BLaER1 (cell line): Measurements from ENCODE around the gene MTHFD2L.

ENCODE experiments used
- H3K27ac ChIP-seq: shearing (Covaris generic); formaldehyde crosslinking; 2 replicates; pipeline ENCODE4 v1.8.1; 2022
- H3K27me3 ChIP-seq: shearing (Covaris generic); formaldehyde crosslinking; 2 replicates; pipeline ENCODE4 v1.8.1; 2022
- H3K36me3 ChIP-seq: shearing (Covaris generic); formaldehyde crosslinking; 2 replicates; pipeline ENCODE4 v1.8.1; 2022
- H3K4me1 ChIP-seq: shearing (Covaris generic); formaldehyde crosslinking; 2 replicates; pipeline ENCODE4 v1.8.1; 2022
- H3K4me2 ChIP-seq: shearing (Covaris generic); formaldehyde crosslinking; 2 replicates; pipeline ENCODE4 v1.8.1; 2022
- H3K4me3 ChIP-seq: shearing (Covaris generic); formaldehyde crosslinking; 2 replicates; pipeline ENCODE4 v1.8.1; 2022
- H3K9ac ChIP-seq: shearing (Covaris generic); formaldehyde crosslinking; 2 replicates; pipeline ENCODE4 v1.8.1; 2022
- H3K9me3 ChIP-seq: shearing (Covaris generic); formaldehyde crosslinking; 2 replicates; pipeline ENCODE4 v1.8.1; 2022
- H4K20me1 ChIP-seq: shearing (Covaris generic); formaldehyde crosslinking; 2 replicates; pipeline ENCODE4 v1.8.1; 2022
- Cebpa-rat ChIP-seq: shearing (Covaris generic); IDR thresholded peaks from 2 replicates; pipeline ENCODE4 v1.8.1; 2022

Gene MTHFD2L

DNA sequence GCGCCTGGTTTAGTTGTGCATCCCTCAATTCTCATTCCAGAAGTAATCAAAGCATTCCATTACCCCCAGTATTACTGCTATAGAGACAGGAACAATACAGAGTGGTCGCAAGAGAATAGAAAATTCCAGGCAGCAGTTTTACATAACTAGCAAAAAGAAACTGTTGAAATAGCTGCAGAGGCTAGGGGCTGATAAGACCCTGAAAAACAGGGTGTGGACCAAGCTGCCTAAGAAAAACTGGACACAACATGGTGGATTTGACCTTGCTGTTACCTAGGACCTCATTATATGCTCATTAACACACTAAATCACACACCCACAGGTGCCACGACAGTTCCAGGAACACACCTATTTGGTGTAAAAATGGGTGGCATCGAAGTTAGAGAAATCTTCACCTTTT lies 165.7 kb downstream of the MTHFD2L start:
- no peak overlapping the region for H3K27ac ChIP-seq
- no peaks in the 10 kb centered on the region for H3K27me3 ChIP-seq
- H3K9ac ChIP-seq = no peak overlapping the region
- no peak overlapping the region for H3K4me3 ChIP-seq
- no peaks in the 10 kb centered on the region for H4K20me1 ChIP-seq
- H3K36me3 ChIP-seq = no peaks in the 10 kb centered on the region
- no peaks in the 10 kb centered on the region for H3K9me3 ChIP-seq
- TF ChIP-seq Cebpa-rat = no peak
- no peak overlapping the region for H3K4me2 ChIP-seq
- no peaks in the 10 kb centered on the region for H3K4me1 ChIP-seq

DNA sequence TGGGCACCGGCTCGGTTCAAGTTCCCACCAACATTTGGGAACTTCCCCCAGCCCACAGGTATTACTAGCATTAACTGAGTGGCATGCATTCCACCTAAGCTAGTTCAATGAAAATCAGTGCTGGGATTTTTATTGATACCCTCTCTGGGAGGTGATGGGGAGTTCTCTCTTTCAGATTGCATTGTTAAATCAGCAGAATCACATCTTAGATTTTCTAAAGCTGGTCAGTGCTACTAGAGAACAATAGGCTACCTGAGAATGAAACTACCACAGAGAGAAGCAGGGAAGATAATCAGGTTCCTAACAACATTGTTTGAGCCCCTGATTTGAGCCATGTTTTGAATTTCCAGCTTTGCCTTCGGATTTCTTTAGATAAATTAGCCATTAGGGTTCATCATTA lies 166.3 kb downstream of the MTHFD2L start:
- no peak overlapping the region for H3K27ac ChIP-seq
- TF ChIP-seq Cebpa-rat = no peak
- no peak overlapping the region for H3K4me3 ChIP-seq
- no peaks in the 10 kb centered on the region for H3K4me1 ChIP-seq
- H3K9me3 ChIP-seq = no peaks in the 10 kb centered on the region
- no peaks in the 10 kb centered on the region for H3K36me3 ChIP-seq
- no peaks in the 10 kb centered on the region for H4K20me1 ChIP-seq
- no peak overlapping the region for H3K4me2 ChIP-seq
- no peaks in the 10 kb centered on the region for H3K27me3 ChIP-seq
- no peak overlapping the region for H3K9ac ChIP-seq

DNA sequence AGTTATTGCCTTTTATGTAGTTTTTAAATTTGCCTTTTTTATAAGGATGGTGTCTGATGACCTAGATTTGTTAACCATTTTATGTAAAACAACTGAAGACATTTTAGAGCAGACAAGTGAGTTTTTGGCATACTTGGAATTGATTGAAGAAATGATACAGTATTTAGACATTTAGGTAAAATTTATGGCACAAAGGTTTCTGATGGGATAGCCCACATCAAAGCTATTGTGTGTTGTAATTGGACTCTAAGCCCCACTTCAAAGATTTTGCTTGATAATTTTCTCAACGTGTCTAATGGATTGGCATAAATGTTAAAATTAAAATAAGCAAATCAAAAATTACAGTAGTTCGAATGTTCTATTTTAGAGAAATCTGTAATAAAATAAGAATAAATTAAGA lies 168.0 kb downstream of the MTHFD2L start:
- Histone ChIP-seq H3K4me3 (no peak overlapping the region), H3K27me3 (no peaks in the 10 kb centered on the region), H3K9ac (no peak overlapping the region), H4K20me1 (no peaks in the 10 kb centered on the region), H3K4me1 (no peaks in the 10 kb centered on the region), H3K9me3 (no peaks in the 10 kb centered on the region), H3K27ac (no peak overlapping the region), H3K4me2 (no peak overlapping the region), H3K36me3 (no peaks in the 10 kb centered on the region)
- no peak for TF ChIP-seq Cebpa-rat

DNA sequence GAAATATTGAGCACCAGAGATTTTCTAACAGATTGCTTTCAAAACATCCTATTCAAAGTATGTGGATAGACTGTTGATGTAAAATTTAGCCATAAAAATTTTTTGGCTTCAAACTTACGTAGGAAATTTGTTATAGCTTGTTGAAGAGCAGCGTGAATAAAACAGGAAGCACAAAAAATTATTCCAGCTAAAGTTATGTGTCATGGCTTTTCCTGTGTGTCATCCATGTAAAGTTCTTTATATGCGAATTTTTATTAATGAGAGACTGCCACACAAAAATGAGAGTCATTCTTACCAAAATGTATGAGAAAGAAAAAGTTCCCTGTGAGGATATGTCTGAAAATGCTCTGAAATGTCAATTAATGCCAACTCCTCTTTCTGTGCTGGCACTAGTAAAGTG lies 169.8 kb downstream of the MTHFD2L start:
- Histone ChIP-seq H3K36me3 (no peaks in the 10 kb centered on the region), H3K4me1 (no peaks in the 10 kb centered on the region), H3K4me2 (no peak overlapping the region), H3K9me3 (no peaks in the 10 kb centered on the region), H3K4me3 (no peak overlapping the region), H4K20me1 (no peaks in the 10 kb centered on the region), H3K27ac (no peak overlapping the region), H3K9ac (no peak overlapping the region), H3K27me3 (no peaks in the 10 kb centered on the region)
- TF ChIP-seq Cebpa-rat = no peak

- no peaks in the 10 kb centered on the region for H3K4me1 ChIP-seq
- no peaks in the 10 kb centered on the region for H4K20me1 ChIP-seq
- H3K4me3 ChIP-seq = no peak overlapping the region
- H3K27ac ChIP-seq = no peak overlapping the region
- H3K27me3 ChIP-seq = no peaks in the 10 kb centered on the region
- H3K4me2 ChIP-seq = no peak overlapping the region
- H3K36me3 ChIP-seq = no peaks in the 10 kb centered on the region
- no peak overlapping the region for H3K9ac ChIP-seq
- no peak for TF ChIP-seq Cebpa-rat
- no peaks in the 10 kb centered on the region for H3K9me3 ChIP-seq
These were observed 170.6 kb downstream of the MTHFD2L start for GRCh38 chr4:74328501-74328900.

DNA sequence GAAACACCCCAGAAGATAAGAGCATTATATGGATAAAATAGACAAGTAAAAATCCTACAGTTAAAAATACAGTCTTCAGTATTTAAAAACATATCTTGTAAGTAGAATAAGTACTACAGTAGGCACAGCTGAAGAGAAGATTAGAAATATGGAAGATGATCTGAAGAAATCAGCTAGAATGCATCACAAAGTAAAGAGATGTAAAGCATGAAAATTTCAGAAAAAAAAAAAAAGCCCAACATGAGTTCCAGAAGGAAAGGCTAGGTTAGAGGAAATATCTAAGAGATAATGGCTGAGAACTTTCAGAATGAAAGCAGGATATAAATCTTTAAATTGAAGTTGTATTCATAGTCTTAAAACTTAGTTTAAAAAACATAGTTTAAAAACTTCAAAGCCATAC lies 171.4 kb downstream of the MTHFD2L start:
- H3K27ac ChIP-seq = no peak overlapping the region
- no peak overlapping the region for H3K4me3 ChIP-seq
- peaks cover 5% of the 10 kb centered on the region for H3K9me3 ChIP-seq

DNA sequence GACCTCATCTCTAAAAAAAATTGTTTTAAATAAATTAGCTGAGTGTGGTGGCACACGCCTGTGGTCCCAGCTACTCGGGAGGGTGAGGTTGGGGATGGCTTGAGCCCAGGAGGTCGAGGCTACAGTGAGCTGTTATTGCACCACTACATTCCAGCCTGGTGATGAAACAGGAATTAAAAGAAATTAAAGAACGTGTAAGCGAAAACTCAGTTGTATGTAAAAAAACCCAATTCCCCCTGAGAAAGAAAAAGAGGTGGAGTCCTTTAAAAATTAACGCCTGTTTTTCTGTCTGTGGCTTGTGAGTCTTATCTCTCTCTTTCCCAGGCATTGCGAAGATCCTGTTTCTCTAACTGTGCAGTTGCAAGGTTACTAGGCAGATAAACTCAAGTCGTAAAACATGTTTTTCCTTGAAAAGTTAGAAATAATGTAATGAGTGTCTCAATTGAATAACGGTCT lies 172.4 kb downstream of the MTHFD2L start:
- H3K9ac ChIP-seq = no peak overlapping the region
- H3K9me3 ChIP-seq = peaks cover 12% of the 10 kb centered on the region
- no peak overlapping the region for H3K4me2 ChIP-seq

More for the DNA sequence above, 171.4 kb downstream of the MTHFD2L start:
- Histone ChIP-seq H3K4me1 (no peaks in the 10 kb centered on the region), H3K27me3 (no peaks in the 10 kb centered on the region), H3K4me2 (no peak overlapping the region), H4K20me1 (no peaks in the 10 kb centered on the region), H3K9ac (no peak overlapping the region), H3K36me3 (no peaks in the 10 kb centered on the region)
- no peak for TF ChIP-seq Cebpa-rat

GRCh38 chr4:74331252-74331651 lies 173.3 kb downstream of the MTHFD2L start:
- Histone ChIP-seq H3K9ac (no peak overlapping the region), H3K4me2 (no peak overlapping the region), H3K4me3 (no peak overlapping the region), H3K27ac (no peak overlapping the region), H3K27me3 (no peaks in the 10 kb centered on the region), H3K4me1 (peaks cover 9% of the 10 kb centered on the region), H3K9me3 (peaks cover 12% of the 10 kb centered on the region), H4K20me1 (no peaks in the 10 kb centered on the region), H3K36me3 (no peaks in the 10 kb centered on the region)
- no peak for TF ChIP-seq Cebpa-rat

More for the DNA sequence above, 172.4 kb downstream of the MTHFD2L start:
- Histone ChIP-seq H3K4me3 (no peak overlapping the region), H4K20me1 (no peaks in the 10 kb centered on the region), H3K4me1 (peaks cover 1% of the 10 kb centered on the region; the same call in 1 of the 2 replicates), H3K27ac (no peak overlapping the region), H3K27me3 (no peaks in the 10 kb centered on the region), H3K36me3 (no peaks in the 10 kb centered on the region)
- no peak for TF ChIP-seq Cebpa-rat

DNA sequence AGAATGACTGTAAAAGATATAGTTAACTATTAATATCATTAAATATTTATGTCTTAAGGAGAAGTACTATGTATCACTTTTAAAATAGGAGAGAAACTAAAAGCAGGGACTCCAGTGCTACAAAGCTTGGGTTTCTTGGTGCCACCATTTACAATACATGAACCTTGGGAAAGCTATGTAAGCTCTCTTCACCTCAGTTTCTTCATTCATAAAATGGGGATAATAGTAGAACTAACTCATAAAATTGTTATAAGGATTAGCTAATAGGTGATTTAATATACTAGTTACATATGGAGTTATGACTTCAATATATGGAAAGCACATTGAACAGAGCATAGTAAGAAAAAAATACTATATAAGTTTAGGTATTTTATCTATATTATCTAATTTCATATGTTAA lies 174.0 kb downstream of the MTHFD2L start:
- Histone ChIP-seq H3K36me3 (no peaks in the 10 kb centered on the region), H3K27me3 (no peaks in the 10 kb centered on the region), H3K4me1 (peaks cover 9% of the 10 kb centered on the region), H3K27ac (no peak overlapping the region), H3K9me3 (peaks cover 12% of the 10 kb centered on the region), H3K9ac (no peak overlapping the region), H4K20me1 (no peaks in the 10 kb centered on the region), H3K4me2 (no peak overlapping the region), H3K4me3 (no peak overlapping the region)
- no peak for TF ChIP-seq Cebpa-rat

DNA sequence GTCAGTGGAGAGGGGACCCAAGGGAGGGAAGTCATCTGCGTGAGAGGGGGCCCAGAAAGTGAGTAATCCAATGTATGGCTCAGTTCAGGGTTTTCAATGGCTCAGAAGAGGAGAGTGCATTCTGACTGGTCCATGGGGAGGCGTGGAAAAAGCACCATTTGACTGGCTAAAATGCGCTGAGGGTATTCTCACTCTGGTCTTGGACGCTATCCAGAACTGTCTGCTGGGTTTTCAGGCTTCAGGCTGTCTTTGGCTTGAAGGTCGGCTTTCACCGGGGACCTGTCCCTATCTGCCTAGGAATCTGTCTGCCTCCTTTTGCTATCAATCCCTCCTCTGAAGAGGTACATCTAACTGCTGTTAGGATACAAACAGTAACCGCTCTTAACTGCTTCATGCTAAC lies 176.7 kb downstream of the MTHFD2L start:
- H3K4me2 ChIP-seq = no peak overlapping the region
- no peak overlapping the region for H3K4me3 ChIP-seq
- no peaks in the 10 kb centered on the region for H4K20me1 ChIP-seq
- peaks cover 12% of the 10 kb centered on the region for H3K9me3 ChIP-seq
- H3K27me3 ChIP-seq = no peaks in the 10 kb centered on the region
- TF ChIP-seq Cebpa-rat = no peak
- peaks cover 9% of the 10 kb centered on the region for H3K4me1 ChIP-seq
- no peaks in the 10 kb centered on the region for H3K36me3 ChIP-seq
- no peak overlapping the region for H3K27ac ChIP-seq
- H3K9ac ChIP-seq = no peak overlapping the region
